Endothelial cell of umbilical vein (primary cell): ENCODE results near the gene PSMB8. TPM values are rescaled to one million over a fixed set of nuclear protein-coding genes. Genes with fewer than 3 reads are reported as not detected.

Experiments
- BruUV-seq: library from RNA; stranded (reverse); fragments of 400-500 nt; replicated peaks from 2 replicates; lab custom pipeline; 2021; lab: Mats Ljungman, UMichigan
- CTCF ChIA-PET: fragments of 300-600, 350-600 bp; sonication (Branson Sonifier 250); formaldehyde crosslinking; loops from one replicate; lab custom pipeline; 2021; ENCODE audit warnings: antibody characterized with exemption, inconsistent platforms; lab: Charles Lee
- POLR2A ChIA-PET: fragments of 300-600, 350-600 bp; sonication (Branson Sonifier 250); formaldehyde crosslinking; loops from one replicate; lab custom pipeline; 2021; ENCODE audit warnings: antibody characterized with exemption, inconsistent platforms; lab: Charles Lee
- DNase-seq: peaks from one replicate; pipeline ENCODE4 v3.0.0-alpha.2; 2011; ENCODE audit warnings: low read depth, low spot score
- FAIRE-seq: peaks from 2 replicates; lab custom pipeline; 2011; peaks lifted over from hg19 to GRCh38; lab: Jason Lieb, UNC
- H2AFZ ChIP-seq: 2 replicates; pipeline ENCODE4 v1.6.0; 2012; ENCODE audit warnings: low read depth, low read length, control low read depth, inconsistent platforms
- H3K27ac ChIP-seq: 2 replicates; pipeline ENCODE4 v1.5.1; 2011; ENCODE audit warnings: low read depth, mild to moderate bottlenecking, control low read depth, low read length, moderate library complexity; ENCODE audit not compliant: insufficient read depth
- H3K27me3 ChIP-seq, 2 experiments: 2 replicates each; pipeline versions ENCODE4 v1.6.0 to v1.6.1; 2011; ENCODE audit warnings: low read length in 2 of 2, mixed read lengths in 1 of 2; ENCODE audit not compliant: control insufficient read depth in 2 of 2, insufficient read depth in 2 of 2
- H3K36me3 ChIP-seq, 2 experiments: 2 replicates in 1 of 2; 3 replicates in 1 of 2; pipeline ENCODE4 v1.5.1; 2011; ENCODE audit warnings: low read length in 2 of 2, mild to moderate bottlenecking in 1 of 2, moderate library complexity in 1 of 2; ENCODE audit not compliant: control insufficient read depth in 2 of 2, insufficient read depth in 2 of 2; ENCODE audit errors: extremely low read depth in 1 of 2
- H3K4me1 ChIP-seq: 3 replicates; pipeline ENCODE4 v1.5.1; 2011; ENCODE audit warnings: mild to moderate bottlenecking, low read length; ENCODE audit not compliant: control insufficient read depth, insufficient read depth; ENCODE audit errors: extremely low read depth
- H3K4me2 ChIP-seq: 2 replicates; pipeline ENCODE4 v1.6.1; 2011; ENCODE audit warnings: low read length, control low read depth, mixed read lengths; ENCODE audit not compliant: insufficient read depth
- H3K4me3 ChIP-seq, 3 experiments: fragments of 200-600 bp in 1 of 3; sonication (generic), shearing (Covaris generic) in 1 of 3; replicated peaks in 1 of 3; 2 replicates each; pipeline ENCODE4 v1.5.1; 2011 to 2016; ENCODE audit warnings: control low read depth in 3 of 3, low read length in 3 of 3, mild to moderate bottlenecking in 2 of 3, inconsistent platforms in 1 of 3, low read depth in 1 of 3, moderate library complexity in 1 of 3; ENCODE audit not compliant: insufficient read depth in 1 of 3
- H3K79me2 ChIP-seq: 2 replicates; pipeline ENCODE4 v1.6.0; 2012; ENCODE audit warnings: low read length, inconsistent platforms; ENCODE audit not compliant: control insufficient read depth, insufficient read depth
- H3K9ac ChIP-seq: replicated peaks from 2 replicates; pipeline ENCODE3; 2011; ENCODE audit warnings: low read length, control low read depth; ENCODE audit not compliant: insufficient read depth; ENCODE audit errors: extremely low read depth
- H3K9me1 ChIP-seq: replicated peaks from 3 replicates; pipeline ENCODE4 v1.6.0; 2011; ENCODE audit warnings: mild to moderate bottlenecking, low read length; ENCODE audit not compliant: control insufficient read depth, insufficient read depth; ENCODE audit errors: extremely low read depth
- H3K9me3 ChIP-seq: replicated peaks from 2 replicates; pipeline ENCODE4 v1.5.1; 2012; ENCODE audit warnings: low read length, inconsistent platforms; ENCODE audit not compliant: control insufficient read depth, insufficient read depth
- H4K20me1 ChIP-seq: replicated peaks from 2 replicates; pipeline ENCODE3; 2011; ENCODE audit warnings: mild to moderate bottlenecking, low read length; ENCODE audit not compliant: control insufficient read depth, insufficient read depth; ENCODE audit errors: extremely low read depth
- EZH2 ChIP-seq: IDR thresholded peaks from 2 replicates; pipeline ENCODE4 v1.6.1; 2012; ENCODE audit warnings: borderline replicate concordance, low read depth, mild to moderate bottlenecking, moderate library complexity, low read length, inconsistent platforms; ENCODE audit not compliant: severe bottlenecking
- FOS ChIP-seq: IDR thresholded peaks from 2 replicates; pipeline ENCODE4 v1.6.1; 2011; ENCODE audit warnings: mild to moderate bottlenecking, low read length, moderate library complexity, borderline replicate concordance; ENCODE audit not compliant: insufficient read depth
- GATA2 ChIP-seq: IDR thresholded peaks from 2 replicates; pipeline ENCODE4 v1.7.0; 2011; ENCODE audit warnings: low read depth, mild to moderate bottlenecking, moderate library complexity, mixed read lengths, low read length; ENCODE audit not compliant: insufficient read length, insufficient read depth
- JUN ChIP-seq: IDR thresholded peaks from 2 replicates; pipeline ENCODE4 v1.6.1; 2011; ENCODE audit warnings: borderline replicate concordance, low read depth; ENCODE audit not compliant: insufficient read length, insufficient read depth
- MYC ChIP-seq: IDR thresholded peaks from one replicate; pipeline ENCODE4 v1.6.1; 2011; ENCODE audit warnings: mild to moderate bottlenecking, low read depth, low read length
- POLR2A ChIP-seq: IDR thresholded peaks from 2 replicates; pipeline ENCODE4 v1.6.1; 2012; ENCODE audit warnings: low read depth, mild to moderate bottlenecking, control low read depth, low read length
- POLR2AphosphoS5 ChIP-seq: IDR thresholded peaks from 2 replicates; pipeline ENCODE4 v1.6.1; 2012; ENCODE audit warnings: low read depth, mild to moderate bottlenecking, control low read depth, low read length, moderate library complexity; ENCODE audit not compliant: insufficient read depth
- dilution Hi-C: fragments of 300-500 bp; cut with MboI; formaldehyde crosslinking; loops from one replicate; pipeline ENCODE4 v1.15.0; 2019; ENCODE audit warnings: low sequenced_read_pairs; ENCODE audit not compliant: extremely low pct_ligation_motif_present
- intact Hi-C: fragments of 100-400 bp; cut with micrococcal nuclease; formaldehyde crosslinking; loops from one replicate; pipeline ENCODE4 v1.10.0; 2022
- polyA plus RNA-seq, 4 experiments: library from polyadenylated mRNA; depleted of rRNA in 3 of 4; stranded (reverse) in 3 of 4; unstranded in 1 of 4; fragments of >200 nt; gene quantifications; 2 replicates each; pipeline versions ENCODE4 v1.2.1 to v1.2.3, GENCODE V29; 2011 to 2012; ENCODE audit warnings: missing spikeins in 1 of 4
- total RNA-seq: library from RNA; stranded (reverse); gene quantifications from 2 replicates; pipeline ENCODE4 v1.2.3, GENCODE V29; 2021
- TF ChIP-seq, protein P1 (sequence below): IDR thresholded peaks from 2 replicates; pipeline ENCODE4 v1.6.1; 2011; ENCODE audit not compliant: insufficient read depth, insufficient read length
- TF ChIP-seq, protein P2 (sequence below), 2 donors: IDR thresholded peaks; 1 replicate in 1 of 2; 2 replicates in 1 of 2; pipeline ENCODE4 v1.5.1; 2011; ENCODE audit warnings: low read length in 2 of 2, mild to moderate bottlenecking in 2 of 2, moderate library complexity in 2 of 2, control low read depth in 1 of 2, inconsistent platforms in 1 of 2, low read depth in 1 of 2; ENCODE audit not compliant: insufficient read depth in 1 of 2; ENCODE audit errors: extremely low read depth in 1 of 2

Gene PSMB8
- total and polyA plus RNA-seq, 2 donors (not counting 3 experiments of a cell fraction or from before 2014, with no cell fraction given), result 40.1 to 49.4 TPM

DNA sequence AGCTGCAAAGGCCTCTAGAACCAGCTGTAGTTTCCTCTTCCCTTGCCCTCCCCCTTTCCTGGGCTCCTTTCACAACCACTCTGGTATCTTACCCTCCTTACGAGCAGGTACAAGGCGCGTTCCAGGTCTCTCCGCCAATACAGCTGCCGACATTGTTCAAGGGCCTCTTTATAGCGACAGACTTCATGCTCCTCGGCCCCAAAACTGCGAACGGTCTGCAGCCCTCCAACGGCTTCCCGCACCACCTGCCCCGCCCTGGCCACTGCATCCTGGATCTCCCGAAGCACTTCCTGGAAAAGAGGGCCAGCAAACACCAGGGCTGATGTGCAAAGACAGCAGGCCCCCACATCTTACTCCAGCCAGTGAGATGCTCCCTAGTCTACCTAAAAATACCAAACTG, 11.3 kb downstream of the PSMB8 start:
- no peak overlapping the region for H3K27ac ChIP-seq
- H3K4me1 ChIP-seq, result peaks cover 3% of the 10 kb centered on the region
- no peaks in the 10 kb centered on the region for H3K9me3 ChIP-seq
- intact Hi-C loops, result no loop called here
- TF ChIP-seq POLR2AphosphoS5 (no peak), MYC (no peak), JUN (no peak), FOS (no peak), GATA2 (no peak), EZH2 (no peak), POLR2A (no peak)
- TF ChIP-seq, protein P1, sequence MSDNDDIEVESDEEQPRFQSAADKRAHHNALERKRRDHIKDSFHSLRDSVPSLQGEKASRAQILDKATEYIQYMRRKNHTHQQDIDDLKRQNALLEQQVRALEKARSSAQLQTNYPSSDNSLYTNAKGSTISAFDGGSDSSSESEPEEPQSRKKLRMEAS, result no peak
- TF ChIP-seq, protein P2, sequence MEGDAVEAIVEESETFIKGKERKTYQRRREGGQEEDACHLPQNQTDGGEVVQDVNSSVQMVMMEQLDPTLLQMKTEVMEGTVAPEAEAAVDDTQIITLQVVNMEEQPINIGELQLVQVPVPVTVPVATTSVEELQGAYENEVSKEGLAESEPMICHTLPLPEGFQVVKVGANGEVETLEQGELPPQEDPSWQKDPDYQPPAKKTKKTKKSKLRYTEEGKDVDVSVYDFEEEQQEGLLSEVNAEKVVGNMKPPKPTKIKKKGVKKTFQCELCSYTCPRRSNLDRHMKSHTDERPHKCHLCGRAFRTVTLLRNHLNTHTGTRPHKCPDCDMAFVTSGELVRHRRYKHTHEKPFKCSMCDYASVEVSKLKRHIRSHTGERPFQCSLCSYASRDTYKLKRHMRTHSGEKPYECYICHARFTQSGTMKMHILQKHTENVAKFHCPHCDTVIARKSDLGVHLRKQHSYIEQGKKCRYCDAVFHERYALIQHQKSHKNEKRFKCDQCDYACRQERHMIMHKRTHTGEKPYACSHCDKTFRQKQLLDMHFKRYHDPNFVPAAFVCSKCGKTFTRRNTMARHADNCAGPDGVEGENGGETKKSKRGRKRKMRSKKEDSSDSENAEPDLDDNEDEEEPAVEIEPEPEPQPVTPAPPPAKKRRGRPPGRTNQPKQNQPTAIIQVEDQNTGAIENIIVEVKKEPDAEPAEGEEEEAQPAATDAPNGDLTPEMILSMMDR (IDR thresholded peaks at IDR 0.05; ENCODE audit: extremely low read depth in 1 of 2, insufficient read depth in 1 of 2, low read depth in 1 of 2, low read length in 2 of 2), result no peak
- H3K27me3 ChIP-seq, result no peaks in the 10 kb centered on the region
- CTCF ChIA-PET, result interaction anchor here (0.5 to 1.9 kb wide), 4 partner anchors 36 to 1660 kb away, joined by 3 to 7 read pairs (median 5); no protein-coding TSS in a partner anchor
- no peak overlapping the region for H3K4me3 ChIP-seq
- FAIRE-seq (no peak), DNase-seq (no peak)
- peaks cover 4% of the 10 kb centered on the region for H3K79me2 ChIP-seq
- H3K36me3 ChIP-seq, result peaks cover 5 to 10% of the 10 kb centered on the region in 2 experiments
- H3K4me2 ChIP-seq, result no peak overlapping the region
- no peak overlapping the region for H3K9ac ChIP-seq
- H2AFZ ChIP-seq, result no peak overlapping the region
- H4K20me1 ChIP-seq, result no peaks in the 10 kb centered on the region
- no TSS peak for BruUV-seq
- dilution Hi-C loops, result no loop called here
- POLR2A ChIA-PET, result interaction anchor here (0.7 kb wide), 1 partner anchor 139 kb away, joined by 3 read pairs; no protein-coding TSS in a partner anchor
- no peaks in the 10 kb centered on the region for H3K9me1 ChIP-seq
